Type B pancreatic cell (in vitro differentiated cells): Measurements from ENCODE around the gene C6orf47. TPM values are rescaled to one million over a fixed set of nuclear protein-coding genes. Genes with fewer than 3 reads are reported as not detected.

Experiments
- DNase-seq: peaks from one replicate; pipeline ENCODE4 v3.0.0; 2021; ENCODE audit warnings: mixed read lengths; ENCODE audit not compliant: unreplicated experiment; ENCODE audit errors: extremely low spot score
- H3K27ac Mint-ChIP-seq: 2 replicates; pipeline ENCODE4 v1.8.0; 2021; ENCODE audit warnings: mild to moderate bottlenecking, mixed read lengths
- H3K27me3 Mint-ChIP-seq: 2 replicates; pipeline ENCODE4 v1.8.0; 2021; ENCODE audit warnings: mixed read lengths
- H3K36me3 Mint-ChIP-seq: 2 replicates; pipeline ENCODE4 v1.8.0; 2021; ENCODE audit warnings: mixed read lengths
- H3K4me1 Mint-ChIP-seq: one replicate; pipeline ENCODE4 v1.8.0; 2021; ENCODE audit warnings: mixed read lengths; ENCODE audit not compliant: unreplicated experiment
- H3K4me3 Mint-ChIP-seq: 2 replicates; pipeline ENCODE4 v1.8.0; 2021; ENCODE audit warnings: mild to moderate bottlenecking, mixed read lengths
- H3K9me3 Mint-ChIP-seq: 2 replicates; pipeline ENCODE4 v1.8.0; 2021; ENCODE audit warnings: mixed read lengths
- total RNA-seq: library from RNA; stranded (reverse); gene quantifications from 2 replicates; pipeline ENCODE4 v1.2.1, GENCODE V29; 2021; ENCODE audit warnings: low replicate concordance
- TF ChIP-seq, protein P1 (sequence below): fragments of 200-600 bp; sonication (generic); conservative IDR thresholded peaks from 2 replicates; pipeline ENCODE4 v1.5.0; 2021; ENCODE audit warnings: antibody characterized with exemption, mild to moderate bottlenecking

C6orf47 gene
- total RNA-seq, 1 donor from 2014 or later, result 22.3 TPM

DNA sequence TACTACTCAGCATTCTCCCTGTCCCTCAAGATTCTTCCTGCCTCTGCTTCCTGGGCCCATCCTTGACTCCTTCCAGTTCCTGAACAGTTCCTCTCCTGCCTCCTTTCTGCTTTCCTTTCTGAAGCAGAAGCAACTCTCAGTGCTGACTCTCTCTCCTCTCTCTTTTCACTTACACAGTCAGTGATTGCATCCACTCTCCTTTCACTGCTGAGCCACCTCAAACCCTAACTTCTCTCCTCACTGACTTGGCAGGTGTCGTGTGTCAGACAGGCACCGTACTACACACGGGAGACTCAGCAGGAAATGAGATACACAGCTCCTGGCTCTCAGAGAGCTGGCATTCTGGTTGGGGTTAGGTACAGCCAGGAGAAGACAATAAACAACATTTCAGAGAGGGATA, 37.0 kb upstream of the C6orf47 start:
- Mint-ChIP-seq H3K27me3 (no peaks in the 10 kb centered on the region), H3K27ac (peak overlapping the region; percentile 49), H3K9me3 (no peaks in the 10 kb centered on the region), H3K36me3 (peaks cover 18% of the 10 kb centered on the region), H3K4me1 (peaks cover 9% of the 10 kb centered on the region), H3K4me3 (peak overlapping the region; percentile 14)
- DNase-seq, result no peak
- TF ChIP-seq, protein P1, sequence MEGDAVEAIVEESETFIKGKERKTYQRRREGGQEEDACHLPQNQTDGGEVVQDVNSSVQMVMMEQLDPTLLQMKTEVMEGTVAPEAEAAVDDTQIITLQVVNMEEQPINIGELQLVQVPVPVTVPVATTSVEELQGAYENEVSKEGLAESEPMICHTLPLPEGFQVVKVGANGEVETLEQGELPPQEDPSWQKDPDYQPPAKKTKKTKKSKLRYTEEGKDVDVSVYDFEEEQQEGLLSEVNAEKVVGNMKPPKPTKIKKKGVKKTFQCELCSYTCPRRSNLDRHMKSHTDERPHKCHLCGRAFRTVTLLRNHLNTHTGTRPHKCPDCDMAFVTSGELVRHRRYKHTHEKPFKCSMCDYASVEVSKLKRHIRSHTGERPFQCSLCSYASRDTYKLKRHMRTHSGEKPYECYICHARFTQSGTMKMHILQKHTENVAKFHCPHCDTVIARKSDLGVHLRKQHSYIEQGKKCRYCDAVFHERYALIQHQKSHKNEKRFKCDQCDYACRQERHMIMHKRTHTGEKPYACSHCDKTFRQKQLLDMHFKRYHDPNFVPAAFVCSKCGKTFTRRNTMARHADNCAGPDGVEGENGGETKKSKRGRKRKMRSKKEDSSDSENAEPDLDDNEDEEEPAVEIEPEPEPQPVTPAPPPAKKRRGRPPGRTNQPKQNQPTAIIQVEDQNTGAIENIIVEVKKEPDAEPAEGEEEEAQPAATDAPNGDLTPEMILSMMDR, result no peak

DNA sequence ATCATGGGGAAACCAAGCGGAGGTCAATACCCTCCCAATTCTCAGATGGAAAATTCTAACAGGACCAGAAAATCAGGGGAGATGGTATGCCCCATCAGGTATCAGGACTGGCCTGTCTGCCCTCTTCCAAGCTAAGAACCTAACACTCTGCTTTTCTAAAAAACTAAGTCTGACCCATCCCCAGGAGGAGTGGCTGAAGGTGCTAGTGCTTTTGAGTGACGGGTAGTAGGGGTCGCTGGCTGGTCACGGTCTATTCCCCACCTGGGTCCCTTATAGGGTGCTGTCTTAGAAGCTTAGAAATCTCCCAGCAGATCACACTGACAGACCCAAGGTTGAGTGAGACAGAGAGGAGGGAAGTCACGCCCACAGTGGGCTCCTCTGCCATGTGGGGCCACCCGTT, 33.0 kb upstream of the C6orf47 start:
- no peaks in the 10 kb centered on the region for H3K27me3 Mint-ChIP-seq
- peaks cover 22% of the 10 kb centered on the region for H3K36me3 Mint-ChIP-seq

DNA sequence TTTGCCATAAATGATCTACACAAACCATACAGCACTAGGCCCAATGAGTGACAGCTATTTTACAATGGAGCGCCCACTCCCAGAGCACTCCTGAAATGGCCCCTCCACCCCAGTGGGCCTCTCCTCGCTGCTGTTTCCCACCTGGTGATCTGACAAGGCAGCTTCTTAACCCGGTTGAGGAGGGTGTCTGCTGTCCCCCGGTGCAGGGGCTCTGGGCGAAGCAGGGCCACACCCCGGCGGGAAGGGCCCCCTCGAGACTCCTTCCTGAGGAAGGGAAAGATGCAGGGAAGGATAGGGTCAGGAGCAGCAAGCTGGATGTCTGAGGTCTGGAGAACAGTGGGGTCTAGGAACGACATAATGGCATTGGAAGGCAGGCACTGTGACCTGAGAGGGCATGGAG, 32.3 kb upstream of the C6orf47 start:
- Mint-ChIP-seq H3K27ac (no peak overlapping the region), H3K4me3 (no peak overlapping the region), H3K4me1 (no peaks in the 10 kb centered on the region), H3K36me3 (peaks cover 20% of the 10 kb centered on the region), H3K9me3 (no peaks in the 10 kb centered on the region), H3K27me3 (no peaks in the 10 kb centered on the region)
- DNase-seq, result no peak
- TF ChIP-seq, protein P1, result no peak

More for the DNA sequence above, 33.0 kb upstream of the C6orf47 start:
- H3K4me3 Mint-ChIP-seq, result no peak overlapping the region
- H3K27ac Mint-ChIP-seq, result no peak overlapping the region
- TF ChIP-seq, protein P1, result no peak
- H3K4me1 Mint-ChIP-seq, result no peaks in the 10 kb centered on the region
- no peak for DNase-seq
- H3K9me3 Mint-ChIP-seq, result no peaks in the 10 kb centered on the region

DNA sequence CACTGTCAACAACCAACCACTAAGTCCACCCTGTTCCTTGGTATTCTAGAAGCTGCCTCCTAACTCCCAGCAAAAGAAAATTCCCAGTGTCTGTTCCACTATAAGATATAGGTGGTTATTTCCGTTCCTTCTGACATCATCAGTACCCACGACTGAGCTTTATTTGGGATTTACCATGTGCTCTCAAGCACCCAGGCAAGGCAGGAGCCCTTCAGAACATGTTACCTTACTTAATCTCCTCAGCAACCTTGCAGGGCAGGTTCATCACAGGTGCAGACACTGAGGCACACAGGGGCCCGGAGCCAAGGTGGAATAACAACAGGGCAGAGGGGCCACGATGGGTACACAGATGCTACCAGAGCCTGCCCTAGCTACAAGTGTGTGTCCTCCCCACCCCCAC, 31.8 kb upstream of the C6orf47 start:
- H3K4me1 Mint-ChIP-seq, result no peaks in the 10 kb centered on the region
- H3K27me3 Mint-ChIP-seq, result no peaks in the 10 kb centered on the region
- peaks cover 14% of the 10 kb centered on the region for H3K36me3 Mint-ChIP-seq
- DNase-seq, result no peak
- H3K27ac Mint-ChIP-seq, result no peak overlapping the region
- no peak overlapping the region for H3K4me3 Mint-ChIP-seq
- TF ChIP-seq, protein P1, result no peak
- no peaks in the 10 kb centered on the region for H3K9me3 Mint-ChIP-seq

DNA sequence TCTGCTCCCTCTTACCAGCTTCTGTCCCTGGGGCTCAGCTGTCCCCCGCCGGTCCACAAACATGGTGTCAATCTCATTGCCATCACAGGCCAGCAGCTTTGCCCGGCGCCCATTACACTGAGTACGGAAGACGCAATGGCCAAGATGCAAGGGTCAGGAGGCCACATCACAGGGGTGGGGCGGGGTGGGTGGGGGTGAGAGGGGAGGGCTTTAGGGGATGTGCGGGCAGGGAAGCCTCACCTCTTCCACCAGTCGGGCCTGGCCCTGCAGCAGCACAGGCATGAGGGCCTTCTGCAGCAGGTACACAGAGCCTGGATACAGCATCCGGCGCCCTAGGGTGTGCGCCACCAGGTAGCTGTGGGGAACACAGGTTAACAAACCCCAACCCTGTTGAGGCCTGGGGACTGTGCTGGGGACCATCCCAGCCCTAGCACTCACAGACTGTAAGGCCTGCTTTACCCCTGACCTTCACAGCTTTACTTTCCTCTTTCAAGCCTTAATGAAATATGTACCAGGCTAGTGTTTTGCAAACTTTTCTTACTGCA, 31.1 kb upstream of the C6orf47 start:
- TF ChIP-seq, protein P1, result no peak
- H3K9me3 Mint-ChIP-seq, result no peaks in the 10 kb centered on the region
- H3K4me1 Mint-ChIP-seq, result no peaks in the 10 kb centered on the region
- peaks cover 8% of the 10 kb centered on the region for H3K36me3 Mint-ChIP-seq
- H3K4me3 Mint-ChIP-seq, result no peak overlapping the region
- no peaks in the 10 kb centered on the region for H3K27me3 Mint-ChIP-seq
- no peak for DNase-seq
- no peak overlapping the region for H3K27ac Mint-ChIP-seq

DNA sequence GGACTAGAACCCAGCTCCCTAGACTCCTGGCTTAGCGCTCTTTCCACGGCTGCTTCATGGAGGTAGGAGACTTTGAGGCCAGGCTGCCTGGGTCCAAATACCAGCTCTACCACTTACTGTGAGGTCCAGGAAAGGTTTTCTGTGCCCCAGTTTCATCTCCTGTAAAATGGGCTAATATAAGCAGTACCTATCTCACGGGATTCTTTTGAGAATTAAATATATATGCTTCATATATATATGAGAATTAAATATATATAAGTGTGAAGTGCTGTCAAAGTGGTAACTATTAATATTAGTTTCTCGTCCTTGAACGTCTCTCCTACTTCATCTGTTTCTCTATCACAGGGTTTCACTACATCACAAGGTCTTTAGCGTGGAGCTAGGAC, 30.5 kb upstream of the C6orf47 start:
- Mint-ChIP-seq H3K36me3 (peaks cover 12% of the 10 kb centered on the region), H3K27me3 (no peaks in the 10 kb centered on the region), H3K4me1 (no peaks in the 10 kb centered on the region), H3K27ac (no peak overlapping the region), H3K9me3 (no peaks in the 10 kb centered on the region), H3K4me3 (no peak overlapping the region)
- DNase-seq, result no peak
- TF ChIP-seq, protein P1, result no peak
